CD4-positive, alpha-beta T cell (primary cell): Measurements from ENCODE around the gene SPTBN4. TPM values are rescaled to one million over a fixed set of nuclear protein-coding genes. Genes with fewer than 3 reads are reported as not detected.

ENCODE experiments used
- ATAC-seq: fragments of 200-7000 bp; cut with Tn5 transposase; one replicate; pipeline ENCODE4 v1.10.0; 2022; ENCODE audit warnings: mild to moderate bottlenecking; ENCODE audit not compliant: poor library complexity
- CTCF ChIA-PET: fragments of 350-600 bp; sonication (Branson Sonifier 250); formaldehyde crosslinking; loops from one replicate; lab custom pipeline; 2021; ENCODE audit warnings: antibody characterized with exemption, inconsistent platforms; lab: Charles Lee
- POLR2A ChIA-PET: fragments of 350-600 bp; sonication (Branson Sonifier 250); formaldehyde crosslinking; loops from one replicate; lab custom pipeline; 2021; ENCODE audit warnings: antibody characterized with exemption, inconsistent platforms; lab: Charles Lee
- DNase-seq, 14 experiments: peaks; one replicate each; pipeline ENCODE4 v3.0.0-alpha.2; 2013 to 2020; ENCODE audit warnings: mixed read lengths in 2 of 14
- H3K27ac ChIP-seq, 2 donors: one replicate each; pipeline versions ENCODE4 v1.5.1 to v1.7.0; 2013; ENCODE audit warnings: low read length in 2 of 2, low read depth in 1 of 2, mild to moderate bottlenecking in 1 of 2
- H3K27me3 ChIP-seq, 2 experiments: 1 replicate in 1 of 2; 2 replicates in 1 of 2; pipeline versions ENCODE4 v1.6.1 to v1.7.0; 2013; ENCODE audit warnings: low read length in 2 of 2, control low read depth in 1 of 2, mild to moderate bottlenecking in 1 of 2, moderate library complexity in 1 of 2; ENCODE audit not compliant: insufficient read depth in 2 of 2, control insufficient read depth in 1 of 2
- H3K36me3 ChIP-seq: one replicate; pipeline ENCODE4 v1.6.1; 2013; ENCODE audit warnings: low read length, control low read depth; ENCODE audit not compliant: insufficient read depth
- H3K4me1 ChIP-seq: one replicate; pipeline ENCODE4 v1.6.1; 2013; ENCODE audit warnings: low read length, control low read depth; ENCODE audit not compliant: insufficient read depth
- H3K4me3 ChIP-seq: one replicate; pipeline ENCODE4 v1.5.1; 2013; ENCODE audit warnings: mild to moderate bottlenecking, low read length, moderate library complexity
- H3K9me3 ChIP-seq, 2 experiments: 1 replicate in 1 of 2; 2 replicates in 1 of 2; pipeline versions ENCODE4 v1.6.1 to v1.7.0; 2013; ENCODE audit warnings: low read length in 2 of 2, mild to moderate bottlenecking in 2 of 2, control low read depth in 1 of 2, moderate library complexity in 1 of 2; ENCODE audit not compliant: control insufficient read depth in 1 of 2, insufficient read depth in 1 of 2
- H3K27ac Mint-ChIP-seq: one replicate; pipeline ENCODE4 v1.8.0; 2020; ENCODE audit warnings: mixed read lengths
- H3K27me3 Mint-ChIP-seq: one replicate; pipeline ENCODE4 v1.8.0; 2021; ENCODE audit warnings: mixed read lengths
- H3K36me3 Mint-ChIP-seq: one replicate; pipeline ENCODE4 v1.8.0; 2021; ENCODE audit warnings: low read depth, mixed read lengths
- H3K4me1 Mint-ChIP-seq: one replicate; pipeline ENCODE4 v1.8.0; 2021; ENCODE audit warnings: low read depth, mixed read lengths
- H3K4me3 Mint-ChIP-seq: one replicate; pipeline ENCODE4 v1.8.0; 2020; ENCODE audit warnings: mild to moderate bottlenecking, mixed read lengths
- H3K9me3 Mint-ChIP-seq: one replicate; pipeline ENCODE4 v1.8.0; 2020; ENCODE audit warnings: mixed read lengths
- intact Hi-C, 2 experiments: fragments of 100-400 bp; cut with DNase I in 1 of 2; cut with micrococcal nuclease in 1 of 2; formaldehyde crosslinking; loops; one replicate each; pipeline versions ENCODE4 v1.15.1 to v1.9.0; 2023 to 2025; cut with DNase I, micrococcal nuclease
- total RNA-seq, 174 experiments: library from RNA in 2 of 174; stranded (reverse) in 2 of 174; gene quantifications; one replicate each; pipeline ENCODE4 v1.2.3 and lab custom pipeline; 2021 to 2026
- TF ChIP-seq, protein P1 (sequence below): fragments of 200-600 bp; IDR thresholded peaks from one replicate; pipeline ENCODE4 v1.8.0; 2022; ENCODE audit warnings: antibody characterized with exemption, mild to moderate bottlenecking

The SPTBN4 gene
- total RNA-seq, 2 experiments from 2014 or later, result 0.59 to 0.88 TPM

DNA sequence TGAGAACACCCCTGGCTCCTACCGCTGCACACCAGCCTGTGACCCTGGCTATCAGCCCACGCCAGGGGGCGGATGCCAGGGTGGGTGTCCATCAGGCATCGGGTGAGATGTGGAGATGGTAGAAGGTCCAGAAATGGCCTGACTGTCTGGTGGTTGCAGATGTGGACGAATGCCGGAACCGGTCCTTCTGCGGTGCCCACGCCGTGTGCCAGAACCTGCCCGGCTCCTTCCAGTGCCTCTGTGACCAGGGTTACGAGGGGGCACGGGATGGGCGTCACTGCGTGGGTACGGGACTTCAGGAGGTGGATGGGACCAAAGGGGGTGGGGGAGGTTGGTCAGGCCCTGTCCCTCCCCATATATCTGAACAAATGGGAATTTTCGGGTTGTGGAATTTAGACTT, 150.1 kb downstream of the SPTBN4 start:
- H3K4me1 Mint-ChIP-seq, result peaks cover 34% of the 10 kb centered on the region
- ATAC-seq (no peak), DNase-seq (no peak)
- TF ChIP-seq, protein P1, sequence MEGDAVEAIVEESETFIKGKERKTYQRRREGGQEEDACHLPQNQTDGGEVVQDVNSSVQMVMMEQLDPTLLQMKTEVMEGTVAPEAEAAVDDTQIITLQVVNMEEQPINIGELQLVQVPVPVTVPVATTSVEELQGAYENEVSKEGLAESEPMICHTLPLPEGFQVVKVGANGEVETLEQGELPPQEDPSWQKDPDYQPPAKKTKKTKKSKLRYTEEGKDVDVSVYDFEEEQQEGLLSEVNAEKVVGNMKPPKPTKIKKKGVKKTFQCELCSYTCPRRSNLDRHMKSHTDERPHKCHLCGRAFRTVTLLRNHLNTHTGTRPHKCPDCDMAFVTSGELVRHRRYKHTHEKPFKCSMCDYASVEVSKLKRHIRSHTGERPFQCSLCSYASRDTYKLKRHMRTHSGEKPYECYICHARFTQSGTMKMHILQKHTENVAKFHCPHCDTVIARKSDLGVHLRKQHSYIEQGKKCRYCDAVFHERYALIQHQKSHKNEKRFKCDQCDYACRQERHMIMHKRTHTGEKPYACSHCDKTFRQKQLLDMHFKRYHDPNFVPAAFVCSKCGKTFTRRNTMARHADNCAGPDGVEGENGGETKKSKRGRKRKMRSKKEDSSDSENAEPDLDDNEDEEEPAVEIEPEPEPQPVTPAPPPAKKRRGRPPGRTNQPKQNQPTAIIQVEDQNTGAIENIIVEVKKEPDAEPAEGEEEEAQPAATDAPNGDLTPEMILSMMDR, result no peak
- POLR2A ChIA-PET, result interaction anchor here (4.6 kb wide), 1 partner anchor 13 kb away, joined by 51 read pairs; no protein-coding TSS in a partner anchor
- peaks cover 54% of the 10 kb centered on the region for H3K36me3 Mint-ChIP-seq
- H3K27ac Mint-ChIP-seq, result no peak overlapping the region
- intact Hi-C loops, result no loop called here
- Histone ChIP-seq H3K27me3 (no peaks in the 10 kb centered on the region), H3K4me1 (peaks cover 42% of the 10 kb centered on the region), H3K9me3 (peaks cover 0 to 6% of the 10 kb centered on the region in 2 experiments), H3K27ac (no peak overlapping the region), H3K4me3 (no peak overlapping the region), H3K36me3 (peaks cover 21% of the 10 kb centered on the region)
- CTCF ChIA-PET, result interaction anchor here (2.8 kb wide), 1 partner anchor 17 kb away, joined by 26 read pairs; no protein-coding TSS in a partner anchor
- no peaks in the 10 kb centered on the region for H3K9me3 Mint-ChIP-seq
- no peaks in the 10 kb centered on the region for H3K27me3 Mint-ChIP-seq
- no peak overlapping the region for H3K4me3 Mint-ChIP-seq

DNA sequence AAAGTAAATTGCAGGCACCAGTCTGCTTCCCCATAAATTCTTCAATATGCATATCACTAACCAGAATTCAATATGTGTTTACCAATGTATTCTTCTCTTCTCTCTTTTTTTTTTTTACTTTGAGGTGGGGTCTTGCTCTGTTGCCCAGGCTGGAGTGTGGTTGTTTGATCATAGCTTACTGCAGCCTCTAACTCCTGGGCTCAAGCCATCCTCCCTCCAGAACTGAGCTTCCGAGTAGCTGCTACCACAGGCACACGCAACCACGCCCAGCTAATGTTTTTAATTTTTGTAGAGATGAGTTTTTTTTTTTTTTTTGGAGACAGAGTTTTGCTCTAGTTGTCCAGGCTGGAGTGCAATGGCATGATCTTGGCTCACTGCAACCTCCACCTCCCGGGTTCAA, 151.2 kb downstream of the SPTBN4 start:
- Histone ChIP-seq H3K4me1 (peaks cover 32% of the 10 kb centered on the region), H3K27me3 (no peaks in the 10 kb centered on the region), H3K9me3 (peaks cover 0 to 5% of the 10 kb centered on the region in 2 experiments), H3K4me3 (no peak overlapping the region), H3K27ac (no peak overlapping the region), H3K36me3 (peaks cover 30% of the 10 kb centered on the region)
- Mint-ChIP-seq H3K27ac (no peak overlapping the region), H3K36me3 (peaks cover 61% of the 10 kb centered on the region), H3K4me3 (no peak overlapping the region), H3K9me3 (no peaks in the 10 kb centered on the region), H3K4me1 (peaks cover 26% of the 10 kb centered on the region), H3K27me3 (no peaks in the 10 kb centered on the region)
- CTCF ChIA-PET, result interaction anchor here (1.5 to 2.1 kb wide), 2 partner anchors 12 to 16 kb away, joined by 5 to 9 read pairs; no protein-coding TSS in a partner anchor
- POLR2A ChIA-PET, result interaction anchor here (0.6 to 0.7 kb wide), 2 partner anchors 8 to 17 kb away, joined by 3 to 4 read pairs; no protein-coding TSS in a partner anchor
- intact Hi-C loops, result no loop called here
- TF ChIP-seq, protein P1, result no peak
- ATAC-seq, result no peak
- no peak for DNase-seq

DNA sequence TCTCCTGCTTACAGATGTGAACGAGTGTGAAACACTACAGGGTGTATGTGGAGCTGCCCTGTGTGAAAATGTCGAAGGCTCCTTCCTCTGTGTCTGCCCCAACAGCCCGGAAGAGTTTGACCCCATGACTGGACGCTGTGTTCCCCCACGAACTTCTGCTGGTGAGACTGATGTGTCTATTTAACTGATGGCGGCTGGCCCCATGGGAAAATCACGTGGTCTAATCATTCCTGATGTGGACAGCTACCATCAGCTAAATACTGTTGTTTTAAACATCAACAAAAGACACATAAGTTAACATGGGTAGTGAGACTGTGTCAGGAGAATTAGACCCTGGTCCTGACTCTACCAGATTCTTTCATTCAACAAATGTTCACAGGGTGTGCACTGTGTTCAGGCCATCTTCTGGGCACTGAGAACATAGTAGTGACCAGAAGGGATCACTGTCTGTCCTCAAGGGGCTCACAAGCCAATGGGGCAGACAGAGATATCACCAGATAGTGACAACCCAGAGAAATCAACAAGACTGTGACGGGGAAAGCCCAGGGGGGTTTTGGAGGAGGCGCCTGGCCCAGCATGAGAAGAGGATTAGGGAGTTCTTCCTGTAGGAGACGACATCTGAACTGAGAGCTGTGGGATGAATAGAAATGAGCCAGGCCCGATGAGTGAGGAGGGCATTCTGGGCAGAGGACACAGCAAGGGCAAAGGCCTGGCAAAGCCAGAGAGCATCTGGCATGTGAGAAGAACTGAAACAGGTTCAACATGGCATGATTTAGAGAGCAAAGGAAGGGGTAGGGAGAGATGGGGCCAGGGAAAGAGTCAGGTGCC, 152.7 kb downstream of the SPTBN4 start:
- POLR2A ChIA-PET, result no interaction called here
- Mint-ChIP-seq H3K27ac (no peak overlapping the region), H3K36me3 (peaks cover 66% of the 10 kb centered on the region), H3K9me3 (no peaks in the 10 kb centered on the region), H3K27me3 (no peaks in the 10 kb centered on the region), H3K4me1 (peaks cover 15% of the 10 kb centered on the region), H3K4me3 (no peak overlapping the region)
- TF ChIP-seq, protein P1, result no peak
- DNase-seq, result no peak
- Histone ChIP-seq H3K4me3 (no peak overlapping the region), H3K36me3 (peaks cover 40% of the 10 kb centered on the region), H3K27me3 (no peaks in the 10 kb centered on the region), H3K27ac (no peak overlapping the region), H3K4me1 (peaks cover 16% of the 10 kb centered on the region), H3K9me3 (no peaks in the 10 kb centered on the region)
- CTCF ChIA-PET, result interaction anchor here (0.7 to 2.1 kb wide), 3 partner anchors 14 to 21 kb away, joined by 3 to 9 read pairs (median 5); no protein-coding TSS in a partner anchor
- no peak for ATAC-seq
- intact Hi-C loops, result no loop called here
